SIG-M5 treated with dmso at 0.1 percent for 504 hours (cell line): ENCODE data around the gene SKIL.

Source experiments
- DNase-seq: peaks from one replicate; lab custom pipeline; 2025; ENCODE audit not compliant: unreplicated experiment; lab: John Stamatoyannopoulos, UW

SKIL gene

DNA sequence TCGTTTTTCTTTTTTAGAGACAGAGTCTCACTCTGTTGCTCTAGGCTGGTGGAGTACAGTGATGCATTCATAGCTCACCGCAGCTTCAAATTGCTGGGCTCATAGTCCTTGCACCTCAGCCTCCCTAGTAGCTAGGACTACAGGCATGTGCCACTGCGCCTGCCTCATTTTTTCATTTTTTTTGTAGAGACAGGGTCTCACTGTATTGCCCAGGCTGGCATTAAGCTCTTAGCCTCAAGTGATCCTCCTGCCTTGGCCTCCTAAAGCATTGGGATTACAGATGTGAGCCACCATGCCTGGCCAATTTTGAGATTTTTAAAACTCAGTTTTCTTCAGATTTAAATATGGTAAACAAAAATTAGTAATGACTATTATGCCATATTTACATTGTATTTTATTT is 29.0 kb downstream of the SKIL start:
- no peak for DNase-seq

DNA sequence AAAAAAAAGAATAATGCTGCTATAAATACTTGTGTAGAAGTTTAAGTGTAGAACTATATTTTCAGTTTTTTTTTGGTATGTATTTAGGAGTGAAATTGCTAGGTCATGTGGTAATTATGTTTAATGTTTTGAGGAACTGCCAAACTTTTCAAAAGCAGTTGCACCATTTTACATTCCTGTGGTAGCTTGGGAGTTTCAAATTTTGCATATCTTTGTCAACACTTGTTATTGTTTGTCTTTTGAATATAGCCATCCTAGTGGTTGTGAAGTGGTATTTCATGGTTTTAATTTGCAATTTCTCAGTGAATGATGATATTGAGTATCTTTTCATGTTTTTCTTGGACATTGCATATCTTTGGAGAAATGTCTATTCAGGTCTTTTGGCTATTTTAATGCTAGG is 30.4 kb downstream of the SKIL start:
- DNase-seq, result peak; percentile 14

DNA sequence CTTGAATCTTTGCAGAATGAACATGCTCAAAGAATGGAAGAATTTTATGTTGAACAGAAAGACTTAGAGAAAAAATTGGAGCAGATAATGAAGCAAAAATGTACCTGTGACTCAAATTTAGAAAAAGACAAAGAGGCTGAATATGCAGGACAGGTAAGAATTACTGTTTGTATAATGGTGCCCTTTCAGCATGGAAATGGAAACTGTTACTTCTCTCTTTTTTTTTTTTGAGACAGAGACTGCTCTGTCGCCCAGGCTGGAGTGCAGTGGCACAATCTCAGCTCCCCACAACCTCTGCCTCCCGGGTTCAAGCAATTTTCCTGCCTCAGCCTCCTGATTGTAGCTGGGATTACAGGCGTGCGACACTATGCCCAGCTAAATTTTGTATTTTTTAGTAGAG is 33.6 kb downstream of the SKIL start:
- no peak for DNase-seq

DNA sequence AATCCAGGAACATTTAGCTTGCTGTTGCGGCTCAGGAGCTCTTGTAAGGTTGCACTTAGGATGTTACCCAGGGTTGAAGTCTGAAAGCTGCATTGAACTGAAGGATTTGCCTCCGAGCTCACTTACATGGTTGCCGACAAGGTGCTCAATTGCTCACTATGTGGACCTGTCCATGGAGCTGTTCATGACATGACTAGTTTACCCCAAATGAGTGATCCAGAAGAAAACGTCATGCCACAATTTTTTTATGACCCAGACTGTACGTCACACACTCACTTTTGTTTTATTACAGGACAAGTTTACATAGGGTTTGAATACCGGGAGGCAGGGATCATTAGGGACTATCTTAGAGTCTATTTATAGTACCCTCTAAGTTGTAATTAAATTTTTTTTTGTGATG is 40.2 kb downstream of the SKIL start:
- DNase-seq, result no peak

DNA sequence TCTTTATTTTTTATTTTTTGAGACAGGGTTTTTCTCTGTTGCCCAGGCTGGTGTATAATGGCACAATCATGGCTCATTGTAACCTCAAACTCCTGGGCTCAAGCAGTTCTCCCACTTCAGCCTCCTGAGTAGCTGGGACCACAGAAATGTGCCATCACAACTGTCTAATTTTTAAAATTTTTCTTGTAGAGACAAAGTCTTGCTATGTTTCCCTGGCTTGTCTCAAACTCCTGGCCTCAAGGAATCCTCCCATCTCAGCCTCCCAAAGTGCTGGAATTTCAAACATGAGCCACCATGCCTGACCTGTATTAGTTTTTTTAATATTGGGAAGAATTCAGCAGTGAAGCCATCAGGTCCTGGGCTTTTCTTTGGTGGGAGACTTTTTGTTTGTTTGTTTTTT is 47.6 kb downstream of the SKIL start:
- no peak for DNase-seq

DNA sequence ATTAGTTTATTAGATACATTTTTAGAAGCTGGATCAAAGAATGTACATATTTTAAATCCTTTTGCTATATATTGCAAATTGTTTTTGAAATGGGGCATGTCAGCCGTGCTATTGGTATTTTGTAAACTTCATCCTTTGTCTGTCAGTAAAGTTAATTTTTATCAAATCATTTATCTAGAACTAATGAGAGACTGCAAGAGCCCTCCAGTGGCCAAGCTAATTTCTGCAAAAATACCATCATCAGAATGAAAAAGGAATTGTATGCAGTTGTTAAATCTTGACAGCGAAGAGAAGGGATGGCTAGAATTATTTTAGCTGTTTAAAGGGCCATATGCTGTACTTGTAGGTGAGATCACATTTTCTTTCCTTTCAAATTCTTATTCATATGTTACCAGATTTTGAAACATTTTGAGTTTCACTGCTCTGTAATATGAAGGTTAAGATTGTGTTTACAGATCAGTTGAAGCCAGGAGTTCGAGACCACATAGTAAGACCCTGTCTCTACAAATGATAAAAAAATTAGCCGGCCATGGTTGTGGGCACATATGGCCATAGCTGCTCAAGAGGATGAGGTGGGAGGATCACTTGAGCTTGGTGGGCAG is 53.0 kb downstream of the SKIL start:
- peak; percentile 14 for DNase-seq

DNA sequence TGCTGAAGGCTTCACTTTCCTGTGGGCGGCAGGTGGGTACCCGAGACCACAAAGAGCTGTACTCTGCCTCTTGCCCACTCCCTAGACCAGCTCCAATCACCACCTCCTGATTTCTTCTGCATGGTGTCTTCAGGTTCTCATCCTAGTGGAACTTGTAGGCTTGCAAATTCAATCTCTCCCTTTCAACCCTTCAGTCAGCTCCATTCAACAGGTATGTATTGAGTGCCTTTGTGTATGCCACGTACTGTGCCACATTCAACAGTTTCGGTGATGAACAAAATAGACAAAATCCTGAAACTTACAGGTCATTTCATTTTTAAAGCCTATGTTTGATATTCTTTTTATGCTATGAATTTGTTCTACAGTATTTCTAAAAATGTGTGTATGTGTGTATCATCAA is 55.8 kb downstream of the SKIL start:
- DNase-seq, result no peak

DNA sequence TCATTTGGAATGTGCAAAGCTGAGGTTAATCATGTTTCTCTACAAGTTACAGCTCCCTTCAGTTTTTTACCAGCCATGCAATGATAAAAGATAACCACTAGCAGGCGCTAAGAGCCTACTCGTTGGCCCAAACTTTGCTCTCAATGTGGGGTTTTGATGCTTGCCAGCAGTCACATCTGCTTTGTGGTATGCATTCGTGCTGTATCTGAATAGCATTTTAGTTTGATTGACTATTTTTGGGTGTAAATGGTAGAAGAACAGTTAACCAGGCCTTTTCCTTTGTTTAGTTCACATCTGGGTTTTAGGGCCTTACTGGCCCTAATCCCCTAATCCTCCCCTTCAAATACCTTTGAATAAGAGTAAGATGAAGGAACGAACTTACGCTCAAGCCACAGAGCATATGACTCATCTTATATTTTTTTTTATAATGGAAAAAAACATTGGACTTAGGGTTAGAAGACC is 56.7 kb downstream of the SKIL start:
- DNase-seq, result peak; percentile 77

DNA sequence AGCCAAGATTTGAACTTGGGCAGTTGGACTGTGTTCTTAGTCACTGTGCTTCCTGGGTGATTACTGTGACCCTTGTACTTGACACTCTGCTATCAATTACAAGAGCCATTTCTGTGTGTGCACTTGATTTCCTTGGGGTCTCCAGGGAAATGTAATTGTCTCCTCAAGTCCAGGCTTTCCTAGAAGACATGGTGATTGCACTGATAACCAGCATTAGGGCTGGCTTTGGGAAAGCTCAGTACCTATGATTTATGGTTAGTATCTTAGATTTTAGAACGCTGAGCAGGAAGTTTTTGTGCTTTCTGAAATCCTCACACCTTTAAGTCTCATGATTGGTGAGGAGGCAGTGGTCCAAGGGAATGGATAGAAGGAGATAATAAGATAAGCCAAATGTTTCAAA is 59.6 kb downstream of the SKIL start:
- DNase-seq, result no peak

DNA sequence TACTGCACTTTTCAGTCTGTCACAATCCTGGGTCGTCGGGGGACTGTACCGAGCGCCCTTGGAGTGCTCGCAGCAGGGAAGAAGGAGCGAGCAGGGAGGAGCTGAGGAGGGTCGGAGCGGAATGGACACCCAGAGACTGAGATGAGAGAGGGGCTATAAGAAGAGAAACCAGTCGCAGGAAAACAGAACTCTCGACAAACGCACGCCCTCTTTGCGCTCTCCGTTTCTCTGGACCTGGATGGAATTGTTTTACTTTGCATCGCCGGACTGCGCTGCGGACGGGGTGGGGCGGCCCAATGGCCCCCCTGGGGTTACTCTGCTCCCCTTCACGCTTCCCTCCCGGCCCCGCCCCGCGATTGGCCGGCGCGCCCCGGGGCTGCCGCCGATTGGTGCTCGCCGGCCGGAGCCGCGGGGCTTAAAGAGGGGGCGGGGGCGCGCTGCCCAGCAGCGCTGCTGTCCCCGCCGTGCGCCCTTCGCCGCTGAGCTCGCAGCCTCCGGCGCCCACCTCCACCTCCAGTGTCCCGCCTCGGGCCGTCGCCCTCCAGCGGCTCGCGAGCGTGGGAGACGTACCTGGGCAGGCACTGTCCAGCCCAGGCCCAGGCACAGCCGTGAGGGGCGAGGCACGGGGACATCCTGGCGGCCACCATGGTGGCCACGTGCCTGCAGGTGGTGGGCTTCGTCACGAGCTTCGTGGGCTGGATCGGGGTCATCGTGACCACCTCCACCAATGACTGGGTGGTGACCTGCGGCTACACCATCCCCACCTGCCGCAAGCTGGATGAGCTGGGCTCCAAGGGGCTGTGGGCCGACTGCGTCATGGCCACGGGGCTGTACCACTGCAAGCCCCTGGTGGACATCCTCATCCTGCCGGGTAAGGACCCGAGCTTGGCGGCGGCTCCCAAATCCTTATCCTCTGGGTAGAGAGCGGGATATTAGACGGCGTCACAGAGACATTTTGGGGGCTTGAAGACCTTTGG is 61.2 kb downstream of the SKIL start, which contains the start of gene CLDN11:
TSS of gene CLDN11 (plus strand) at position 447 of the 977 bp plus-strand sequence. CDS start at position 646, 199 bp downstream.
- DNase-seq, result no peak

DNA sequence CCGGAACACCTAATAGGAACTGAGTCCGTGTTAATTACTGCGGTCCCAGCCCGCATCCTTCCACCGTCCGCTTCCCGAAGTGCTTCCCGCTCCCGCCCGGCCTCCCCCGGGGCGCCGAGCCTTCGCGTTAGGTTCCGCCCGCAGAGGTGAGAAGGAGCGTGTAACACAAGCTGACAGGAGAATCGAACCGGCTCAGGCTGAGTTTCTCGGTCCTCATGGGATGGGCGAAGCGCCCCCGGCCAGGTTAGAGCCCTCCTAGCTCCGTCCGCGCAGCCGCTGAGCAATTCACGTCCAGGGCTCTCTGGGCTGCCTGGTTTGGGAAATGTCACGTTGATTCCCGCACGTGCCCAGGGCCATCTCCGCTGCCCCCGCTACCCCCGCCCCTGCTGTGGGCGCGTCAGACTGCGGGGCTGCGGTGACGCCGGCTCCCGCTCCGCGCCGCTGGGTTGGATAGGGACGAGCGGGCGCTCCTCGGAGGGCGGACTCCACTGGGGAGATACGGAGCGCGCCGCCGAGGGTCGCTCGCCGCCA is 62.1 kb downstream of the SKIL start:
- DNase-seq, result no peak

DNA sequence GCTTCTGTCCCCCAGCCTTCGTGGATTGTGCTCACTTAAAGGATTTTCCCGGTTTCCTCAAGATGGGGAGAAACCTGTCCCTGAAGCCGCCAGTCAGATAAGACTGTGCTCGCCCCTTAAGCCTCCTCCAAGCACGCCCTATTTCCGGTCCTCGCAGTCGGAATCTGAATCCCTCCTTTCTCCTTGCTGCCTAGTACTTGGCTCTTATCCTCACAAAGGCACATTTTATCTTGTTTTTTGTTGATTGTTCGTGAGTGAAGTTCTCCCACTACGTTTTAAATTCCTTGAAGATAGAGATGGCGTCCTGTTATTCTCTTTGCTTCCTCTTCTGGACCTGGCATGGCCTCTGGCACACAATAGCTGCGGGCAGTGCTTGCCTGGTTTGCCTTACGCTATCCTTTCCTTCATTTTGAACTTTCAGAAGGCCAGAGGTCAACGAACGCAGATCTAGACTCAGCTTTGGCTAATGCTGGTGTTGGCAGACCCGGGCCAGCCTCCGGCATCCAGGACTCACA is 62.8 kb downstream of the SKIL start:
- no peak for DNase-seq

DNA sequence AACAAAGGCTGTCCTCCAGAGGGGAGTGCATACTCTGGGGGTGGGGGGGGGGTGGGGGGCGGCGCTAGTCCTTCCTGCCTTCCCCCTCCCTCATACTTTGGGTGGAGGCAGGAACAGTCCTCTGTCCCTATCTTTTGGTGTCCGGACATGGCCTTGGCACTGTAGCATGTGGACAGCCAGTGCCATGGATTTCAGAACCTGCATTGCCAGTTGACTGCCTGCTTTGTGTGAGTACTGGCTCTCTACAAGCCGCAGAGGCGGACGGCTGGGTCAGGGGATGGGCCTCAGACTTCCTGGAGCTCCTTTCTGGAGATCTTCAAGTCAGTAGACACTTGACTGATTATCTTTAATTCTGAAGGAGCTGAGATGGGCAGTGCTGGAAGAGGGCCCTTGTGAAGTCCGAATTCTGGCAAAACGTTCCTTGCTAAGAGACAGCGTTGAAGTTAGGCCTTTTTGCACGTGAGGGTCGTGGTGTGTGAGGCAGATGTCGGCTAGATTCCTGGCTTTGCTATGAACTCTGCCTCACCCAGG is 63.7 kb downstream of the SKIL start:
- DNase-seq, result no peak

DNA sequence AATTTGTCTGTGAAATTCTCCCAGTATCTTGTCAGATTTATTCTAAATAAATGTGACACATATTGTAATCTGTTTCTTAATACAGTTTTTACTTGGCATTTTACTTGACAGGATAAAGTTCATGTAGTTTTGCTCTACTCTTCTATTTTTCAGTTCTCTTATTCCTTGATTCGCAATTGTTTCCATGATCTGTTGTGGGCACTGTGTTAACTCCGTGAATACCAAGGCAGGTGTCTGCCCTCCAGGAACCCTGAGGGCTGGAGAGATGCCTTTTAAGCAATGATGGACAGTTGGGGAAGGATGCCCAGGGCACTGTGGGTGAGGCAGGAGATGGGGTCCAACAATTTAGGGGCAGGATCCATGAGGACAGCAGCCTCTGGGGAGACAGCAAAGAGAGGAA is 64.2 kb downstream of the SKIL start:
- DNase-seq, result no peak

DNA sequence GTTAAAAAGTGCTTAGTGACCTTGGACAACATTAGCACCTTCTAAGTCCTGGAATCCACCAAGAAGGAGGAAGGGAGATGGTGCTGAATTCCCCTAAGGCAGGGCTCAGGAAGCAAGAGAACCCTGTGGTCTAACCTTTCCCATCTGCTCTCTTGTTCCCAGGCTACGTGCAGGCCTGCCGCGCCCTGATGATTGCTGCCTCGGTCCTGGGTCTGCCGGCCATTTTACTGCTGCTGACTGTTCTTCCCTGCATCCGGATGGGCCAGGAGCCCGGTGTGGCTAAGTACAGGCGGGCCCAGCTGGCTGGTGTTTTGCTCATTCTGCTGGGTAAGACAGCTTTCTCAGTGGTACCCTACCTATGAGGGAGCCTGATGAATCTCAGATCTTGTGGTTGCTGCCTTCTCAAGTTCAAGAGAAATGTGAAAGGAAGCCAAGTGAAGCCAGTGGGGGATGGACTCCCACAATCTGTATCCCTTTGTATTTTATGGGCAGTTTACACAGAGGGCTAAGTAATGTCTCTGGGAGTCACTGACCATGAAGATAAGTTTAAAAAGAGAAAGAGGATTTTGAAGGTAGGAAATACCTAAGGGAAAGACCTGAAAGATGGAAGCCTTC is 65.6 kb downstream of the SKIL start:
- no peak for DNase-seq

DNA sequence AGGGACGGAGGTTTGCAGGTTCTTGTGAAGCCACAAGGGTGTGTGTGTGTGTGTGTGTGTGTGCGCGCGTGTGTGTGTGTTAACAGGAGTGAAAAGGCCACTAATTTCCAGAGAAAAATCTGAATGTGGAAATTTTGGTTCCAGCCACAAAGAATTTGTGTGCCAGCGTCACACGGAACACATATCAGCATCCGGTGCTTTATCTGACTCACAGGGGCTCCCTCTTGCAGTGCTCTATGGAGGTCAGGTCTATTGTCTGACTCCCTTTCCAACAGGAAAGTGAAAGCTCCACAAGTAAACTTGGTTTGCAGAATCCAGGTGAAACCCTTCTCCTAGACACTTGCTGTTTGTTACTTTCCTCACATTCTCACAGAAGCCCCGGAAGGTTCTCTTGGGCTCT is 67.4 kb downstream of the SKIL start:
- DNase-seq, result no peak

DNA sequence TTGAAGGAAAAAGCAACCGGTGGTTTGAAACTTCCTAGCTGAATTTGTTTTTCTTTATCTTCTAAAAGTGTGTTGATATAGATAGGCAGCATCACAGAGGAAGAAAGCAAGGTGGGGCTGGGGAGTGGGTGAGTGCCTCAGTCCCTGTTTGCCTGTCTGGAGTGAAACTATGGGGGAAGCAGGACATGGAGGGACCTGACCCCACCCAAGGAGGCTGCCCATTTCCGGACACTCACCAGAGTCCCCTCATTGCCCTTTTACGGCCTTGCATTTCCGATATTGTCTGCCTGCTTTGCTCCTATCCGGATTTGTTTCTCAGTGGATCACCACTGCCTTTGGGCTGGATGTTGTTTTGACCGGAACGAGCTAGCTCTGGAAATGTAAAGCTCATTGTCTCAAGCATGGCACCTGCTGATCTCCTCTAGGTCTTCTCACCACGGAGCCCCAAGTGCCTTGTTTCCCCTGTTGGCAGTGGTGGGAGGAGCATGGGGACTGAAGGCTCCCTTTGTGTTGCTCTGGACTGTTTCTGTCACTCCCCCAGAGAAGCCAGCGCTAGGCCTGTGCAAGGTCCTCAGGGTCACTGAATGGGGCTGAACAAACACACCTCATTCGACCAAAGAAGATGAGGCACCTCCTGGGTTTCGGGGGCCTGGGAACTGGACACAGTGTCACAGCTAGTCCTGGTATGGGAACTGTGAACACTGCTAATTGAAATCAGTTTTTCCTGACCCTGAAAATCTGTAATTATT is 68.2 kb downstream of the SKIL start:
- no peak for DNase-seq

DNA sequence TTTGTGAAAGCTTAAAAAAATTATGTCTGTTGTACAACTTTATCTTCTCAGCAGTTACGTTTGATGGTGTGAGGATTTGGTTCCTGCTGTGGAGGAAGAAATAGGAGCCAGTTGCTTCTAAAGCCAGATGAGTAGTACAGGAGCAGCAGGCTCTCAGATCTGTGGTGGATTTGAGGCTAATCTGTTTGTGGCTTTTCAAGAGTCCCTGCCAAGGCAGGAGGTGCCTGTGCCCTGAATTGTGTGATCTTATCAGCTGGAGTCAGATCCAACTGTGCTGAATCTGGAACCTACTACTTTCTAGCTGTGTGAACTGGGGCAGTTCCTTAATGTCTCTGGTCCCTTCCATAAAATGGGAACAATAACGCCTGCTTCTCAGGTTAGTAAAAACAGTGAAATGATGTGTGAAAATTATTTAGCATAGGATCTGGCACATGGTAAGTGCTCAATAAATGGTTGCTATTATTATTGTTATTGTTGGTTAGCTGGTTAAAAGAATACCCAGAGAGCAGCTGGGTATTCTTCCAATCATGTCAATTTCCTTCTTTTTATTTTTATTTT is 68.8 kb downstream of the SKIL start:
- DNase-seq, result no peak

DNA sequence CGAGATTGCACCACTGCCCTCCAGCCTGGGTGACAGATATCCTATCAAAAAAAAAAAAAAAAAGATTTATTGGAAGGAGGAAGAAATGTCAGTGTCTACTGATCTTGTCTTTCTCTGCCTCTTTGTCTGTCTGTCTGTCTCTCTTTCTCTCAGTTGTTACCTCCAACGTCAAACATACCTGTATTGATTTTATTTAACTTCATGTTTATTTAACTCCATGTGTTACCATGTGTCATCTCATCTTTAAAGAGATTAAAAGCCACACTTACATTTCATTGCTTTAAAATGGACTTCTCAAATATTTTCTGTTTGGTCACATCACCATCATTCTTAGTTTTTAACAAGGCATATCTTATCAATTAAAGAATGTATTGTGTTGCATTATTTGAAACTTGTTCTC is 70.6 kb downstream of the SKIL start:
- DNase-seq, result no peak

DNA sequence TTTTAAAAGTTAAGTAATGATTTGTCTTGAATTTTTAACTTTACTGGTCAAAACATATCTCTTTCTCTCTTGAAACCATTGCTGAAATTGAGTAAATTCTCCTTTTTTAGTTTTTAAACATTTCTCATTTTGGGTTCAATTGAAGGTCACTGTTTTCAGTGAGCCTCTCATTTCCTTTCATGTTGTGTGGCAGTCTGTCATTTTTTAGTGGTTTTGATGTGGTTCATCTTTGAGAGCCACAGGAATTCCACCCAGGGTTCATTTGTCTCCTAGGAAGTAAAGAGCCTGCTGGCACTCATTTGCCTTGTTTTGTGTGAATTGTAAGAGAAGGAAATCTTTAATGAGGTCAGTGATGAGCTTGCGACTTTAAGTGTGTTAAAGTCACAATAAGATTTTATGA is 71.5 kb downstream of the SKIL start:
- DNase-seq, result no peak
